ENCODE measurements around the gene RAD51B. TPM values are rescaled to one million over a fixed set of nuclear protein-coding genes. Genes with fewer than 3 reads are reported as not detected.

RAD51B gene
- total and polyA plus RNA-seq, 4 donors: 2.8 to 39.6 (median 13.3) TPM; not detected in 1

DNA sequence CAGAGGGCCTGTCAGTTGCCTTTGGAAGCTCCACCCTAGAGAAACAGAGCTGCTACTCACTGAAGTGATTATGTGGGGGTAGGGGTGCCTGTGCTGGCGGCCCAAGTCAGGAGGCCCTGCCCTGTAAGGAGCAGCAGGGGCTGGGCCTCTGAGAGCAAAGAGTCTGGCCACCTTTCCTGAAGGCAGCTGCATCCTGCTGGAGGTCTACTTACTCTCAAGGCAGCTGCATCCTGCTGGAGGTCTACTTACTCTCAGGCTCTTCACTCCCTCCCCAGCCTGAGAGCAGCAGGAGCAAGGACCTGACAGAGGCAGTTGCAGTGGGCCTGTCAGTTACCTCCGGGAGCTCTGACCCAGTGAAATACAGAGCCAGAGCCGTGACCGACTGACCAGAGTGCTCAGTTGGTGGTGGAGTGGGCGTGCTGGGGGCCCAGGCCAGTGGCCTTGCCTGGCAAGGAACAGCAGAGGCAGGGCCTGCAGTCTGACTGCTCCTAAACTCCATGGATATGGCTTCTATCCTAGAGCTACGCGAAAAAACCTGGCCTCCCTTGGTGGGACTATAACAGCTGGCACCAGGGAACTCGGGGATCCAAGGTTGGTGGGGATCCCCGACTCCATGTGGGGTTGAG is 32.3 kb downstream of the RAD51B start:
- H3K27me3 ChIP-seq (ENCODE audit: control insufficient read depth in 1 of 2, insufficient read depth in 2 of 2, low read length in 1 of 2): no peaks in the 10 kb centered on the region
- H3K9me3 ChIP-seq (ENCODE audit: control insufficient read depth, low read length): no peaks in the 10 kb centered on the region
- no peak for ATAC-seq (ENCODE audit: low FRiP score)

DNA sequence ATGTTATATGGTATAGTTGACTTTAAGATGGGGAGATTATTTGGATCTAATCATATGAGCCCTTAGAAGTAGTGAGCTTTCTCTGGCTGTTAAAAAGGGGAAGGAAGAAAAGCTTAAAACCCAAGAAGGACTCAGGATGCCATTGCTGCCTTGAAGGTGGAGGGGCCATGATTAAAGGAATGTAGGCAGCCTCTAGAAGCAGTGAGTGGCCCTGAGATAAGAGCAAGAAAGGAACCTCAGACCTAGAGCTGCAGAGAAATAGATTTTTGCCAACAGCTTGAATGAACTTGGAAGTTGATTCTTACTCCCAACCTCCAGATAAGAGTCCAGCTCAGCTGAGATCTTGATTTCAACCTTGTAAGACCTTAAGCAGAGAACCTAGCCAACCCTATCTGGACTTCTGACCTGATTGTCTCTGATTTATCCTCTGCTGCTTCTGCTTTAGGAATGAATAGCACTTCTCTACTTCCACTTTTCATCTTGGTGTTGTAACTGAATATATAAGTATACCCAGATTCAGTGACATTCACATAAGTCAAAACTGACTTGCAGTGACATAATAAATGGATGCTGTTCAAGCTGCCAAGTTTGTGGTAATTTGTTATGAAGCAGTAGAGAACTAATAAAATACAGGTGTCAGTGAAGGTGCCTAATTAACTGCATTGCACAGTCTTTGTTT is 33.5 kb downstream of the RAD51B start:
- Histone ChIP-seq H3K27ac (ENCODE audit: low read depth in 1 of 2, low read length in 2 of 2) (no peak overlapping the region), H3K4me1 (ENCODE audit: control insufficient read depth in 1 of 2, insufficient read depth in 2 of 2, low read length in 2 of 2) (no peaks in the 10 kb centered on the region), H3K9me3 (ENCODE audit: control insufficient read depth, low read length) (no peaks in the 10 kb centered on the region), H3K4me3 (ENCODE audit: low read length in 2 of 2) (no peak overlapping the region), H3K36me3 (ENCODE audit: control insufficient read depth in 1 of 2, insufficient read depth in 2 of 2, low read length in 1 of 2) (no peaks in the 10 kb centered on the region), H3K27me3 (ENCODE audit: control insufficient read depth in 1 of 2, insufficient read depth in 2 of 2, low read length in 1 of 2) (no peaks in the 10 kb centered on the region)
- DNase-seq (no peak), ATAC-seq (ENCODE audit: low FRiP score) (no peak)
- intact Hi-C loops (cut with DNase I): no loop called here

More for the DNA sequence above, 32.3 kb downstream of the RAD51B start:
- intact Hi-C loops (cut with DNase I): no loop called here
- no peak overlapping the region for H3K4me3 ChIP-seq (ENCODE audit: low read length in 2 of 2)
- H3K27ac ChIP-seq (ENCODE audit: low read depth in 1 of 2, low read length in 2 of 2): no peak overlapping the region
- WGBS, 2 donors: 89 to 90% methylated on average over 9 of the region's 9 CpGs
- DNase-seq: no peak
- no peaks in the 10 kb centered on the region for H3K4me1 ChIP-seq (ENCODE audit: control insufficient read depth in 1 of 2, insufficient read depth in 2 of 2, low read length in 2 of 2)
- no peaks in the 10 kb centered on the region for H3K36me3 ChIP-seq (ENCODE audit: control insufficient read depth in 1 of 2, insufficient read depth in 2 of 2, low read length in 1 of 2)

DNA sequence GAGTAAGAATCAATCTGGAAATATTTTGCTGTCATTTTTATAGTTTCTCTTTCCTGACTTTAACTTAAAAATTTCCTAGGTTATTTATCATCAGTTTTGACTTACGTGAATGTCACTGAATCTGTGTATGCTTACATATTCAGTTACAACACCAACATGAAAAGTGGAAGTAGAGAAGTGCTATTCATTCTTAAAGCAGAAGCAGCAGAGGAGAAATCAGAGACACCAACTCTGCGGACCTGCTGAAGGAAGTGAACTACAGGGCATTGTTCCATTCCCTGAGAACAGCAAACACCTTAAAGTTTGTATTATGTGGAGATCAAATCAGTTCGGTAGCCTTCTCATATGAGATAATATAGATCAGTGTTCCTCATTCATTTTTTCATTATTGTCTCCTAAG is 34.1 kb downstream of the RAD51B start:
- intact Hi-C loops (cut with DNase I): no loop called here
- H3K36me3 ChIP-seq (ENCODE audit: control insufficient read depth in 1 of 2, insufficient read depth in 2 of 2, low read length in 1 of 2): no peaks in the 10 kb centered on the region
- DNase-seq: no peak
- H3K27me3 ChIP-seq (ENCODE audit: control insufficient read depth in 1 of 2, insufficient read depth in 2 of 2, low read length in 1 of 2): no peaks in the 10 kb centered on the region
- no peak overlapping the region for H3K4me3 ChIP-seq (ENCODE audit: low read length in 2 of 2)
- no peaks in the 10 kb centered on the region for H3K4me1 ChIP-seq (ENCODE audit: control insufficient read depth in 1 of 2, insufficient read depth in 2 of 2, low read length in 2 of 2)
- ATAC-seq (ENCODE audit: low FRiP score): no peak
- WGBS, 2 donors: 90 to 91% methylated on average over 3 of the region's 3 CpGs
- H3K27ac ChIP-seq (ENCODE audit: low read depth in 1 of 2, low read length in 2 of 2): no peak overlapping the region
- H3K9me3 ChIP-seq (ENCODE audit: control insufficient read depth, low read length): no peaks in the 10 kb centered on the region

DNA sequence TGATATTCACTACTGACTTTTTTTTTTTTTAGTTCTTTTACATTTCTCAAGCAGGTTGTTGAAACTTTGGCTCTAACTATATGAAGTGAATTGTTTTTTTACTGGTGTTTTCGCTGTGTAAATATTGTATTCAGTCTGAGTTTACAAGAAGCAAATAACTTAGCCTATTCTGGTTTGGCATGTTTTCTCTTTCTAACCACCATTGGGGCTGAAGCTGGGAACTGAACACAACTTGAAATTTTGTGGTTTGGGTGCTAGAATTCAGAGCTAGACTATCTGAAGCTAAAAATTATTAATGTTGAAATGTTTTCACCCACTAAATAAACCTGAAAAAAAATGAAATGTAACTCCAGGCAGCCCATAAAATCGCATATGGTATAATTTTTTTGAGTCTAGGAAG is 37.2 kb downstream of the RAD51B start:
- no peak overlapping the region for H3K27ac ChIP-seq (ENCODE audit: low read depth in 1 of 2, low read length in 2 of 2)
- intact Hi-C loops (cut with DNase I): no loop called here
- H3K4me1 ChIP-seq (ENCODE audit: control insufficient read depth in 1 of 2, insufficient read depth in 2 of 2, low read length in 2 of 2): no peaks in the 10 kb centered on the region
- no peaks in the 10 kb centered on the region for H3K9me3 ChIP-seq (ENCODE audit: control insufficient read depth, low read length)
- H3K27me3 ChIP-seq (ENCODE audit: control insufficient read depth in 1 of 2, insufficient read depth in 2 of 2, low read length in 1 of 2): no peaks in the 10 kb centered on the region
- ATAC-seq (ENCODE audit: low FRiP score) (no peak), DNase-seq (no peak)
- H3K4me3 ChIP-seq (ENCODE audit: low read length in 2 of 2): no peak overlapping the region
- no peaks in the 10 kb centered on the region for H3K36me3 ChIP-seq (ENCODE audit: control insufficient read depth in 1 of 2, insufficient read depth in 2 of 2, low read length in 1 of 2)
- 67 to 81% methylated on average over 2 of the region's 2 CpGs for WGBS, 2 donors

DNA sequence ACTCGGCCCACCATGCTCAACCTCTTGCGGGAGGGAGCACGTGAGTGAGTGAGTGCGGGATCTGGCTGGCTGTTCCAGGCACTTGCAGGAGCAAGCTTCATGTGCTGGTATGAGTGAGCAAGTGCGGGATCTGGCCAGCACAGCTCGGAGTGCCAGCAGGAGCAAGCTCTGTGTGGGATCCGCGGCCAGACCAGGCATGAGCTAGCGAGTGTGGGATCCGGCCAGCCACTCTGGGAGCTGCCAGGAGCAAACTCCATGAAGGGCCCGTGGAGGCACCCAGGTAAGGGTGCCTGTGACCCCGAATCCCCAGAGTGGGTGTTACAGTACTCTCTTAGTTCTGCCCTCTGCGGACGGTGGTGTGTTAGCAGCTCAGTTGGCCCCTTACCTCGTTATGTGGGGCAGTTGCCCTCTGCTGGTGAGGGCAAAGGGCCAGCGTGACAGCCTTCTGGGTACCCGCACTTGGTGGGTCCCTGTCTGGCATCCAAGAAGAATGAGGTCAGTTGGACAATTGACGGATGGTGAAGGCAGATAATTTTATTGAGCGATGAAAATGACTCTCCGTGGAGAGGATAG is 38.3 kb downstream of the RAD51B start:
- DNase-seq: peak in 1 of 2 donors; percentile 67
- H3K4me3 ChIP-seq (ENCODE audit: low read length in 2 of 2): no peak overlapping the region
- H3K4me1 ChIP-seq (ENCODE audit: control insufficient read depth in 1 of 2, insufficient read depth in 2 of 2, low read length in 2 of 2): no peaks in the 10 kb centered on the region
- no peaks in the 10 kb centered on the region for H3K36me3 ChIP-seq (ENCODE audit: control insufficient read depth in 1 of 2, insufficient read depth in 2 of 2, low read length in 1 of 2)
- no peak overlapping the region for H3K27ac ChIP-seq (ENCODE audit: low read depth in 1 of 2, low read length in 2 of 2)
- no peaks in the 10 kb centered on the region for H3K27me3 ChIP-seq (ENCODE audit: control insufficient read depth in 1 of 2, insufficient read depth in 2 of 2, low read length in 1 of 2)
- 79 to 82% methylated on average over 20 of the region's 20 CpGs for WGBS, 2 donors
- ATAC-seq (ENCODE audit: low FRiP score): no peak
- H3K9me3 ChIP-seq (ENCODE audit: control insufficient read depth, low read length): no peaks in the 10 kb centered on the region
- intact Hi-C loops (cut with DNase I): no loop called here

DNA sequence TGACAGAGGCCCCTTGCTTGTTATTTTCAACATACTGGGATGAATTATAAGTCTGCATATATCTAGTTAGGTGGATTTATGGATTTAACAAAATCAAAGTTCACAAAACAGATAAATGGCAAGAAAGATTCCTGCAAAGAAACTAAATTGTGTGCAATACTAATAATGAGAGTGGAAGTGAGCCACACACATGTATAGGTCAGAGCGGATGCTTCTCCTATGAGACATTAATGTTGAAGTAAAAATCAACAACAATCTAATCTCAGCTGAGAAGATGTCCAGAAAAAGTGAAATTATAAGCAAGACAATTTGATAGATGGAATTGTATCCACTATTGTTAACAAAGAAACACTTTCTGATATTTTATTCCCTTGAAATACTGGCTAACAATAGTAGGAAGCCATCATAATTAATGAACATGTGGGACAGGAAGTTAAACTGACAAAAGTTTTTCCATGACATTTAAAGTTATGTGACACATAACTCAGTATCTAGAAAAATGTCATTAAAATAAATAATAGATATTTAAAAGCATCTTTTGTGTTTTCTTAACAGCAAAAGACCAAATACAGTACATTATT is 39.7 kb downstream of the RAD51B start:
- ATAC-seq (ENCODE audit: low FRiP score) (no peak), DNase-seq (no peak)
- WGBS, 2 donors: 88 to 98% methylated on average over 1 of the region's 1 CpG
- intact Hi-C loops (cut with DNase I): no loop called here
- Histone ChIP-seq H3K27ac (ENCODE audit: low read depth in 1 of 2, low read length in 2 of 2) (no peak overlapping the region), H3K4me1 (ENCODE audit: control insufficient read depth in 1 of 2, insufficient read depth in 2 of 2, low read length in 2 of 2) (no peaks in the 10 kb centered on the region), H3K36me3 (ENCODE audit: control insufficient read depth in 1 of 2, insufficient read depth in 2 of 2, low read length in 1 of 2) (no peaks in the 10 kb centered on the region), H3K27me3 (ENCODE audit: control insufficient read depth in 1 of 2, insufficient read depth in 2 of 2, low read length in 1 of 2) (no peaks in the 10 kb centered on the region), H3K9me3 (ENCODE audit: control insufficient read depth, low read length) (no peaks in the 10 kb centered on the region), H3K4me3 (ENCODE audit: low read length in 2 of 2) (no peak overlapping the region)

DNA sequence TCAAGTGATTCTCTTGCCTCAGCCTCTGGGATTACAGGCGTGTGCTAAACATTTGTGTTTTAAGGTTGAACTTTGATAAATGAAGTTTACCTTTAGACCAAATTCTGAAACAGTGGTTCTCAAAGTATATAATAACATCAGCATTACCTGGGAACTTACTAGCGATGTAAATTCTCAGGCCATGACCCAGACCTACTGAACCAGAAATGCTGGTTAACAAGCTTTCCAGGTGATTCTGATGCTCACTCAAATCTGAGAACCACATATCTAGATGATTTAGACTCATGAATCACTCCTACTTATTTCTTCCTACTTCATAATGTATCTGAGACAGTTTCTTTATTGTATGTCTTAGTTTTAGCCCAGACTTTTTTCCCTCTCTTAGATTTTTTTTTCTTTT is 43.6 kb downstream of the RAD51B start:
- ATAC-seq (ENCODE audit: low FRiP score) (no peak), DNase-seq (no peak)
- no peak overlapping the region for H3K4me3 ChIP-seq (ENCODE audit: low read length in 2 of 2)
- no peaks in the 10 kb centered on the region for H3K9me3 ChIP-seq (ENCODE audit: control insufficient read depth, low read length)
- no peaks in the 10 kb centered on the region for H3K4me1 ChIP-seq (ENCODE audit: control insufficient read depth in 1 of 2, insufficient read depth in 2 of 2, low read length in 2 of 2)
- no peak overlapping the region for H3K27ac ChIP-seq (ENCODE audit: low read depth in 1 of 2, low read length in 2 of 2)
- no peaks in the 10 kb centered on the region for H3K27me3 ChIP-seq (ENCODE audit: control insufficient read depth in 1 of 2, insufficient read depth in 2 of 2, low read length in 1 of 2)
- intact Hi-C loops (cut with DNase I): no loop called here
- 93 to 97% methylated on average over 2 of the region's 2 CpGs for WGBS, 2 donors
- no peaks in the 10 kb centered on the region for H3K36me3 ChIP-seq (ENCODE audit: control insufficient read depth in 1 of 2, insufficient read depth in 2 of 2, low read length in 1 of 2)

DNA sequence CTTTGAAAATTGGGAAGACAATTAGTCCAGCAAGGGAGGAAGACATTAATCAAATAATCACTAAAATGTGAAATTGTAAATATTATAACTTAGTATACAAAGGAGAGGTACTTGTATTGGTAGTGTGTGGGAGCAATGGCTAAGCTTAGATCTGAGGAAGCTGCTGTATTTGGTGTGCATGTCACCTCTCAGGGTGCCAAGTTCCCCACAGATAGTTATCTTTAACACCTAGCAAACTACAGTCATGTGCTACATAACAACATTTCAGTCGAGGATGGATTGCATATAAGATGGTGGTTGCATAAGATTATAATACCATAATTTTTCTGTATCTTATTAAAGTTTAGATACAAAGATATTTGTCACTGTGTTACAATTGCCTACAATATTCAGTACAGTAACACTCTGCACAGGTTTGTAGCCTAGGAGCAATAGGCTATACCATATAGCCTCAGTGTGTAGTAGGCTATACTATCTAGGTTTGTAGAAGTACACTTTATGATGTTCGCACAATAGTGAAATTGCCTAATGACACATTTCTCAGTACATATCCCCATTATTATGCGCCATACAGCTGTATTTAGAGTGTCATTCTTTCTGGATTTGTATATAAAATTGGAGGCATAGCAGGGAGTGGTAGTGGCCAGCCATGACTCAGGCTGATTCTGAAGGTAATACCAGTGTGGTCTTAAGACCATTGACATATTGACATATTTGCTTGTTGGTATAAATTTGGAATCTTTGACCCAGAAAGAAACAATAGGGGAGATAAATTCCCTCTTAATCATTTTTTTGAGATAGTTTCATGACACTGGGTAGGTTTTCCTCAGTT is 55.8 kb downstream of the RAD51B start:
- H3K4me3 ChIP-seq (ENCODE audit: low read length in 2 of 2): no peak overlapping the region
- intact Hi-C loops (cut with DNase I): no loop called here
- WGBS, 2 donors: 78 to 83% methylated on average over 3 of the region's 3 CpGs
- no peak for DNase-seq
- no peak overlapping the region for H3K27ac ChIP-seq (ENCODE audit: low read depth in 1 of 2, low read length in 2 of 2)
- H3K27me3 ChIP-seq (ENCODE audit: control insufficient read depth in 1 of 2, insufficient read depth in 2 of 2, low read length in 1 of 2): no peaks in the 10 kb centered on the region
- no peaks in the 10 kb centered on the region for H3K4me1 ChIP-seq (ENCODE audit: control insufficient read depth in 1 of 2, insufficient read depth in 2 of 2, low read length in 2 of 2)
- no peaks in the 10 kb centered on the region for H3K9me3 ChIP-seq (ENCODE audit: control insufficient read depth, low read length)
- no peak for ATAC-seq (ENCODE audit: low FRiP score)
- H3K36me3 ChIP-seq (ENCODE audit: control insufficient read depth in 1 of 2, insufficient read depth in 2 of 2, low read length in 1 of 2): no peaks in the 10 kb centered on the region

All from aorta (tissue), 5 donors.